Glomerular endothelial cell (primary cell): ENCODE results near the gene UNC5C. TPM values are rescaled to one million over a fixed set of nuclear protein-coding genes. Genes with fewer than 3 reads are reported as not detected.

Source experiments
- DNase-seq: peaks from one replicate; pipeline ENCODE4 v3.0.0-alpha.2; 2011; ENCODE audit warnings: low read depth, low spot score; ENCODE audit errors: extremely low read depth
- total RNA-seq: library from RNA; depleted of rRNA; stranded (reverse); fragments of >200 nt; gene quantifications from 2 replicates; pipeline ENCODE4 v1.2.3, GENCODE V29; 2015

Gene UNC5C
- 2.2 and 2.8 TPM in 2 replicates for total RNA-seq

DNA sequence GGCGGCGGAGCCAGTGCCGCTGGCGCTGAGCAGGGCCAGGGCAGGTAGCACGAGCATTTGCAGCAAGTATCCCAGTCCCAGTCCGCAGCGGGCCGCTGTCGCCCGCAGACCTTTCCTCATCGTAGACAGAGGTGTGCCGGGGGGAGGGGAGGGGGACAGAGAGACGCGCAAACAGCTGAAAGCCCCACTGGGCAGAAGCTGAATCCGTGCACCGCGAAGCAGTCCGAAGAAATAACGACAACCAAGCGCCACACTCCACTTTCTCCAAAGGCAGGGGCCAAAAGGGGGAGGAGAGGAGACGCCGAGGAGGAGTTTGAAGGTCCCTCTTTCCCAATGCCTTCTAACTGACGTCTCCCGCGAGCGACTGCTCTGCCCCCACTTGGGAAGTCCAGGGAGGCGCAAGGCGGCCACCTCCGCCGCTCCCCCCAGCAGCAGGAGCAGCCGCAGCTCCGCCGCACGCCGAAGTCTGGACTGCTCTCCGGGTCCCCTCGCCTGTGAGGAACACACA, at the start of gene UNC5C:
UNC5C (minus strand) TSS at position 236 of the 508 bp plus-strand sequence.
- DNase-seq = no peak

- DNase-seq = no peak
Measured at GRCh38 chr4:95596676-95597075, 47.9 kb upstream of the UNC5C start.

- DNase-seq = no peak
Measured at GRCh38 chr4:95594629-95595028, 45.9 kb upstream of the UNC5C start.

DNA sequence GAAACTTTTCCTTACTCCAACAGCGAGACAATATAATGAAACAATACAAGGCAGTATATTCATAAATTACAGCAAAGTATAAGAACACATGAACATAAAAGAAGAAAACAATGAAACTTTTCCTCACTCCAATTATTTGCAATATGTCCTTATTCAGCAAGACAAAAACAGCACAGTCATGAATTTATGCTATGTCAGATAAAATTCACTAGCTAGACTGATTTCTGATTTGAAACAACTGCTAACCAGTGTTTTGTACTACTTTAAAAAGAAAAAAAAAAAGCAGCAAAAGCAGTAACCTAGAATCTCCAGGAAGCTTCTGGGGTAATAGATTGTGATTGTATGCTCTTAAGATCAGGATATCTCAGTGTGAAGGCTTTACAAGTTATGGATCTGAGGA, 45.2 kb upstream of the UNC5C start:
- DNase-seq = no peak

- DNase-seq = no peak
Measured at GRCh38 chr4:95591278-95591677, 42.5 kb upstream of the UNC5C start.

DNA sequence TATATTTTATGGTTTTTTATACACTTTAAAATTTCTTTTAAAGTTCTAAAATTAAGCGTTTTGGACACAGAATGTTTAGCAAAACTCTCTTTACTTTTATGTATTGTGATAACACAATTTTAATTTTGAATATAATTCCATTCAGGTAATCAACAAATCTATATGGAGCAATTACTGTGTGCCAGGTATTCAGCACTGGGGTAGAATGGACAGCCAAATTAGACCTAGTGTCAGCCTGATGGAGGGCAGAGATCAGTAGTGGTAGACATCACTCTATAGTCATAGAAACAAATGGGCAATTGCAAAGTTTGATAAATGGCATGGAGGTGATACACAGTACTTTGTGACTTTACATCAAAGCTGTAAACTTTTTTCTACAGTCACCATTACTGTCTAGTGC, 41.8 kb upstream of the UNC5C start:
- no peak for DNase-seq

GRCh38 chr4:95585016-95585695, 36.4 kb upstream of the UNC5C start:
- DNase-seq = no peak

DNA sequence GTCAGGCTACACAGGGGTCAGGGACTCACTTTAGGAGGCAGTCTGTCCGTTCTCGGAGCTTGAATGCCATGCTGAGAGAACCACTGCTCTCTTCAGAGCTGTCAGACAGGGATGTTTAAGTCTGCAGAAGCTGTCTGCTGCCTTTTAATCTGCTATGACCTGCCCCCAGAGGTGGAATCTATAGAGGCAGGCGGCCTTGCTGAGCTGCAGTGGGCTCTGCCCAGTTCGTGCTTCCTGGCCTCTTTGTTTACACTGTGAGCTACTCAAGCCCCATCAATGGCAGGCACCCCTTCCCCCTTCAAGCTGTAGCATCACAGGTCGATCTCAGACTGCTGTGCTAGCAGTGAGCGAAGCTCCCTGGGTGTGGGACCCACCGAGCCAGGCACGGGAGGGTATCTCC, 31.5 kb upstream of the UNC5C start:
- no peak for DNase-seq

DNA sequence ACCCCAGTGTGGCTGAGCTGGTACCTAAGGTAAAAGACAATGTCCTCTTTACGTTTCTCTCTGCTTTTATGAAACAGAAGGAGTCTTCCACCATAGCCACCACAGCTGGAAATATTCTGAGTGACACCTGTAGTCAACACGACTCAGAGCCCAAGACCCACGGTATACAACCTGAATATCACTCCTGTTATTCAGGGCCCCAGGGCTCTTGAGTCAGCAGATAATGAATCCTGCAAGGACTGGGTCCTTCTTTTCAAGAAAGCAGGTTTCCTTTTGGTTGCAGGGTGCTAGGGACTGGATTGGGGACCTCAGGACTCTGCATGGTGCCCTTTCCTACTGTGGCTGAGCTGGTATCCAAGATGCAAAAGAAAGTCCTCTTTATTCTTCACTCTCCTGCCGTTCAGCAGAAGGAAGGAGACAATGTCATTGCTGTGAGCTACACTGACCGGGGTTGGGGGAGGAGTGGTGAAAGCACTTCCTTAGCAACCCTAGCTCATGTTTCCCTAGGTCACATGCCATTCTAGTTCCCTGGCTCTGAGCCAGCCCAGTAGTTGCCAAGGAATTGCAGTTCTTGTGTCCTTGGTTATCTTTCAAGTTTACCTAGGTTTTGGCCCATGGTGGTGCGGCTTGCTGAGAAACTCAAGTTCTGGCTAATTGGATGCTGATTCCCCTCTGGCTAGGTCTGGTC, 23.7 kb upstream of the UNC5C start:
- DNase-seq = peak; percentile 69

DNA sequence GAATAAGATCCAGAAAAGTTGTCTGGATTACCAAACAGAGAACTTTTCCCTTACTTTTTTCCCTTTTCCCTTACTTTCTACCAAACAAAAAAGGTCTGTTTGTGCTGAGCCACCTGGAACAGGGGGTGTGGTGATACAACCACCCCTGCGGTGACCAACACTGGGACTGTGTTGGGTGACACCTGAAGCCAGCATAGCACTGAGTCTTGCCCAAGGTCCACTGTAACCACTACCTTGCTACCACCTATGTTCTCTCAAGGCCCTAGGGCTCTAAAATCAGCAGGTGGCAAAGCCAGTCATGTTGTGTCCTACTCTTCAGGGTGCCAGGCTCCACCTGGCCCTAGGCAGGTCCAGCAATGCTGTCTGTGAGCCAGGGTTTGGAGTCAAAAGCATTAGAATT, 22.8 kb upstream of the UNC5C start:
- DNase-seq = no peak

GRCh38 chr4:95563638-95564337, 15.0 kb upstream of the UNC5C start:
- DNase-seq = no peak

DNA sequence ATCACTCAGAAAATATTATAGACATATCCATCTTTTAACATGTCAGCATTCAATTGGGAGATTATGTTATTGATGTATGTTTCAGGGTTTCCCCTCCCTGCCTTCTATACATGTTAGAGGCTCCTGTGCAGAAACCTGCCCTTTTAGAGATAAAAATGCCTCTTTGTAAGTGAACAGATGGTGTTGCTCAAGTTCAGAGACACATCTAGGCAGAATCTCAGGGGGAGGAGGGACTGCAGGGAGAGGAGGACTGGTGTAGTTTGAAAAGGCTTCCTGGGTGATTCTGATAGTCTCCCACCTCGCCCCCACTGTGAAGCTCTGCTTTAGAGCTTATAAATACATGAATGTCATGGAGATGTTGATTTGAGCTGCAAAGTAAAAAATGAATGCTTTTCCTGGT, 12.0 kb upstream of the UNC5C start:
- no peak for DNase-seq

DNA sequence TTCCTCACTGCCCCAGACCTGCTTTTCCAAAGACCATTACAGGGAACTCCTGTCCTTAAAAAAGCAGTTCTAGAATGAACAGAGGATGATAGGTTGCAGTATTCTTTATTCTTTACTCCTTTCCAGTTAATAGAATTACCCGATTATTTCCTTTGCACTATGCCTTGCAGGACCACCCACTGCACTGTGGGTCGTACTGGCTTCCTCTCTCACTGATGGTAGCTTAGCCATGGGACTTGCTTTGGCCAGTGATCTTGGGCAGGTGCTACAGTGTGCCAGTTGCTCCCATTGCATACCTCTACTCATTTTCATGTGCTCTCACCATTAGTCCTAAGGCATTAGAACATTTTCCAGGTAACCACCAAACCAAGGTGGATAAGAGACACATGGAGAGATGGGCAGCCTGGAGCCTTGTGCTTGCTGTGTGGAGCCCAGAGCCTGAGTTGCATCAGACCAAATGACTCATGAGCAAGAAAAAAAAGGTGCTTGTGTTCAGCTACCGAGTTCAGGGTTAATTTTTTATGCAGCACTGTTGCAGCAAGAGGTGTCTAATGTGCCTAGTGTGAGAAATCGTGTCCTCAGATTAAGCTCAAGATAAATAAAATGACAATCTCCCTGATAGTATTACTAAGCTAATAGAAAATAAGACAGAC, 7.6 kb upstream of the UNC5C start:
- DNase-seq = no peak

GRCh38 chr4:95552942-95553550, 4.3 kb upstream of the UNC5C start:
- DNase-seq = no peak

GRCh38 chr4:95551653-95552052, 2.9 kb upstream of the UNC5C start:
- no peak for DNase-seq

DNA sequence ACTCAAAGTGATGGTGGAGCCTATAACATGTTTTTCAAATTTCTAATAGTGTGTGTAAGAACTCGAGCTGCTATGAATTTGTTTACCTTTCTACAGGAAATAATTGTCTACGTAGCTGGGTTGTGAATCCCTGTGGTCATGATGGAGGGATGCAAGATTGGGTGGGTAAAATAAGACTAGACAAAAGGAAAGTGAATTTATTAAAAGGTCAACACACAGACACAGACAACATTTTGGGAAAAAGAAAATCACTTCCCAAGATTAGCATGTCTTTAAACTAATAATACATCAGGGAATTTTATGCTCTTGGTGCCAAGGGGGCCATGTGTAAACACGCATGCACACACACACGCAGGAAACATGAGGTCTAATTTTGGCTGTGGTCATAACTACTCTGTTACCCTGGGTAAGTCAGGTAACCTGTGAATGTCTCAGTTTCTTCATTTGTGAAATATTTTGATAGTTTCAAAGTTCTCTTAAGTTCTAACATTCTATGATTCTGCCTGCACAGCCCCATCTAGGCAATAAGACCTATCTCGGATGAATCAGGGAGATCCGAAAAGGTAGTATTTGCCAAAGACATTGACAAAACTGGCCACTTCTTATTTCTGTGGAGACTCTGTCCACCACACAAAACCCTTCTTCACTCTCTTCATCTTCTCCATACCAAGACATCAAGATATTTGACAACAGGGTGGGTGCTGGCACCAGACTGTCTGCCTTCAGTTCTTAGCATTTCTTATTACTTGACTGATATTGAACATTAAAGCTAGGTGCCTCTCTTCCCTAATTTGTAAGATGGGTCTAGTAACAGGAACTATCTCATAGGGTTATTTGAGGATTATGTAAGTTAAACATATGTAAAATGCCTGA, 1.6 kb upstream of the UNC5C start:
- DNase-seq = no peak

GRCh38 chr4:95549246-95550114, 707 bp upstream of the UNC5C start:
- no peak for DNase-seq

- no peak for DNase-seq
Measured at GRCh38 chr4:95547715-95548471, 880 bp downstream of the UNC5C start.
